Kidney (tissue), 14 donors: ENCODE results near the gene CCNB1IP1. TPM values are rescaled to one million over a fixed set of nuclear protein-coding genes. Genes with fewer than 3 reads are reported as not detected.
A peak's percentile ranks its signal among the peaks of the same experiment; 100 is the strongest.

Experiments
- DNase-seq, 5 donors: peaks; one replicate each; pipeline ENCODE4 v3.0.0-alpha.2; 2013 to 2020
- FAIRE-seq: peaks from 2 replicates; lab custom pipeline; 2012; peaks lifted over from hg19 to GRCh38; lab: Jason Lieb, UNC
- H3K27ac ChIP-seq, 2 donors: one replicate each; pipeline ENCODE4 v1.7.0; 2013; ENCODE audit warnings: low read depth in 2 of 2, low read length in 2 of 2, inconsistent platforms in 1 of 2
- H3K27me3 ChIP-seq: one replicate; pipeline ENCODE4 v1.7.1; 2013; ENCODE audit warnings: low read length, inconsistent platforms; ENCODE audit not compliant: control insufficient read depth, insufficient read depth
- H3K36me3 ChIP-seq, 3 donors: one replicate each; pipeline versions ENCODE4 v1.7.0 to v1.7.1; 2013; ENCODE audit warnings: low read length in 3 of 3, control low read depth in 1 of 3, inconsistent platforms in 1 of 3; ENCODE audit not compliant: insufficient read depth in 3 of 3, control insufficient read depth in 2 of 3
- H3K4me1 ChIP-seq, 3 donors: one replicate each; pipeline versions ENCODE4 v1.7.0 to v1.7.1; 2013; ENCODE audit warnings: low read length in 3 of 3, inconsistent platforms in 1 of 3, low read depth in 1 of 3; ENCODE audit not compliant: control insufficient read depth in 2 of 3, insufficient read depth in 2 of 3
- H3K4me3 ChIP-seq, 3 donors: one replicate each; pipeline versions ENCODE4 v1.7.0 to v1.8.1; 2013; ENCODE audit warnings: low read length in 3 of 3, control low read depth in 1 of 3, inconsistent platforms in 1 of 3
- H3K9ac ChIP-seq, 3 donors: one replicate each; pipeline versions ENCODE4 v1.7.0 to v1.7.1; 2013; ENCODE audit warnings: low read length in 3 of 3, control low read depth in 1 of 3, inconsistent platforms in 1 of 3
- H3K9me3 ChIP-seq, 3 donors: one replicate each; pipeline versions ENCODE4 v1.7.0 to v1.7.1; 2013; ENCODE audit warnings: low read length in 3 of 3, control low read depth in 1 of 3, inconsistent platforms in 1 of 3; ENCODE audit not compliant: control insufficient read depth in 2 of 3, insufficient read depth in 1 of 3
- CTCF ChIP-seq: IDR thresholded peaks from 3 replicates; pipeline ENCODE4 v1.5.1; 2012; ENCODE audit warnings: mild to moderate bottlenecking, moderate library complexity, borderline replicate concordance; ENCODE audit not compliant: insufficient read depth; ENCODE audit errors: extremely low read depth
- intact Hi-C: fragments of 100-400 bp; cut with DNase I; formaldehyde crosslinking; loops from one replicate; pipeline ENCODE4 v1.11.1; 2022
- polyA plus RNA-seq: library from polyadenylated mRNA; stranded (reverse); fragments of 350-450 nt; fragmentation: Illumina TruSeq; extraction: RNeasy Lipid Tissue Mini Kit (QIAGEN cat#74804); gene quantifications from one replicate; pipeline ENCODE4 v1.2.3, GENCODE V29; 2014; ENCODE audit warnings: low read depth, low replicate concordance; ENCODE audit not compliant: insufficient read depth
- total RNA-seq: library from RNA; stranded (reverse); fragmentation: NEBNext Ultra II Directional; extraction: Animal tissue kit (Norgen Biotek cat#: 25700); gene quantifications from one replicate; pipeline ENCODE4 v1.2.1, GENCODE V29; 2021
- donor health status: control.
- donor health status: control.
- donor health status: control.
- donor health status: control.
- donor health status: control.
- donor health status: DM: yes; HTN: yes; CAD: no.
- donor health status: Normal renal cell carcinoma (clear cell type).

Gene CCNB1IP1
- total and polyA plus RNA-seq, 2 donors from 2014 or later, result 25.7 to 58.2 TPM

- intact Hi-C loops, result no loop called here
- no peaks in the 10 kb centered on the region for H3K9me3 ChIP-seq
- H3K9ac ChIP-seq, result no peak overlapping the region
- H3K4me1 ChIP-seq, result no peaks in the 10 kb centered on the region
- peaks cover 5 to 27% (median 14%) of the 10 kb centered on the region in 3 donors for H3K36me3 ChIP-seq
- no peak for FAIRE-seq
- no peak for DNase-seq
- H3K27me3 ChIP-seq, result no peaks in the 10 kb centered on the region
- no peak overlapping the region for H3K4me3 ChIP-seq
- TF ChIP-seq CTCF, result no peak
- H3K27ac ChIP-seq, result no peak overlapping the region
Measured at GRCh38 chr14:20317720-20318119, 15.4 kb downstream of the CCNB1IP1 start.

GRCh38 chr14:20314026-20314425 is 19.1 kb downstream of the CCNB1IP1 start:
- H3K9ac ChIP-seq, result no peak overlapping the region
- H3K4me1 ChIP-seq, result no peaks in the 10 kb centered on the region
- H3K9me3 ChIP-seq, result no peaks in the 10 kb centered on the region
- no peak overlapping the region for H3K27ac ChIP-seq
- intact Hi-C loops, result no loop called here
- peaks cover 5 to 23% (median 21%) of the 10 kb centered on the region in 3 donors for H3K36me3 ChIP-seq
- H3K27me3 ChIP-seq, result no peaks in the 10 kb centered on the region
- DNase-seq (no peak), FAIRE-seq (no peak)
- H3K4me3 ChIP-seq, result no peak overlapping the region
- TF ChIP-seq CTCF, result no peak

- FAIRE-seq (no peak), DNase-seq (no peak)
- Histone ChIP-seq H3K9ac (peak overlapping the region in 1 of 3 donors; percentile 93), H3K9me3 (no peaks in the 10 kb centered on the region), H3K4me1 (peaks cover 0 to 9% (median 4%) of the 10 kb centered on the region in 3 donors), H3K27ac (no peak overlapping the region), H3K27me3 (no peaks in the 10 kb centered on the region), H3K36me3 (peaks cover 0 to 9% (median 5%) of the 10 kb centered on the region in 3 donors), H3K4me3 (peak overlapping the region; percentile 95 to 97 (median 96))
- intact Hi-C loops, result no loop called here
- TF ChIP-seq CTCF, result no peak
Measured at GRCh38 chr14:20306079-20306423, 27.0 kb downstream of the CCNB1IP1 start.
